ENCODE measurements around the gene RNF208.

The RNF208 gene

DNA sequence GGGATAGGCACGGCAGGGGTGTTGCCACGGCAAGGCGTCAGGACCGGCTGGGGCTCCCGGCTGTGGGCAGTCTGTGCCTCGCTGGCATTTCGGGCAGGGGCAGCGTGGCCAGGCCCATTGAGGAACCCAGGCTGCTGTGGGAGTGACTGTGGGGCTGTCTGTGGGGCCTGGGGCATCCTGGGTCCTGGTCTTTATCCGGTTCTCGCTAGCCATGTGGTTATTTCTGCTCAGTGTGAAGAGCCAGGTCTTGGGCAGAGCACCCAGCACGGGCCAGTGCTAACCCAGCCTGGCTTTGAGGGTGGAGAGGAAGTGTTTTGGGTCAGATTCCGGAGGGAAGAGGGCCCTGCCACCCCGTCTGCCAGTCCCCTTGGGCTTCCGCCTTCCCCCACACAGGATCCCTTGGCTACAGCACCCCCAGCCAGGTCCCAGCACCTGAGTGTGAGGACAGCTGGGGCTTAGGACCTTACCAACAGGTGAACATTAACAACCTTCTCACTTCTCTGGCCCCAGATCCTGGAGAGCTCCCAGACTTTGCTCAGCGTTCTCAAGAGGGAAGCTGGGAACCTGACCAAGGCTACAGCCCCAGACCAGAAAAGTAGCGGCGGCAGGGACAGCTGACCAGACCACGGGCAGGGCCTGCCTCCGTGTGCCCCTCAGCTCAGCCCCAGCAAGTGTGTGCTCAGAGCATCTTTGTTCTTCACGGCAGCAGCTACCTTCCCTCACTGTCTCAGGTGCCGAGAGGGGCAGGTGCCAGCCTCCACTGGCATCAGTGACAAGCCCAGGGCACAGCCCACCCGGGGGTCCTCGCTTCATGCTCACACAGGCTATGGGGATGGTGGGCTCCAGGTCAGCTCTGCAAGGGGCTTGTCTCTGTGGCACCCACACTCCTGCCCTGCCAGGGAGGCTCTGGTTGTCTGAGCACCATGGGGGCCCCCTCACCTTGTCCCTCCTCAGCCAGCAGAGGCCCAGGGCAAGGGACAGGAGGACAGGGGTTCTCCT is 32.4 kb downstream of the RNF208 start:
- Histone ChIP-seq H4K91ac (ENCODE audit: low read length) (peak overlapping the region; percentile 37), H2BK15ac (ENCODE audit: low read depth, poor library complexity, severe bottlenecking) (no peak overlapping the region), H3K4ac (ENCODE audit: low read depth in 1 of 2, low read length in 2 of 2) (peak overlapping the region in 1 of 2 experiments; percentile 2), H3K27ac (ENCODE audit: low read length, poor library complexity, severe bottlenecking) (peak overlapping the region; percentile 70), H3K9me3 (ENCODE audit: control insufficient read depth, low read length) (no peaks in the 10 kb centered on the region), H2BK12ac (ENCODE audit: low read length in 2 of 2) (no peak overlapping the region), H2BK120ac (ENCODE audit: low read depth, low read length) (no peak overlapping the region), H3K36me3 (ENCODE audit: control insufficient read depth in 1 of 2, insufficient read depth in 2 of 2, low read depth in 1 of 2, low read length in 2 of 2) (peaks cover 55 to 64% of the 10 kb centered on the region in 2 experiments), H2AFZ (ENCODE audit: low read depth, low read length) (no peak overlapping the region), H3K4me1 (ENCODE audit: control insufficient read depth, insufficient read depth, low read depth, low read length) (peaks cover 58% of the 10 kb centered on the region), H3K4me2 (ENCODE audit: low read length, poor library complexity, severe bottlenecking) (peak overlapping the region; percentile 90), H3K23ac (ENCODE audit: low read length in 2 of 2) (no peak overlapping the region), H2BK5ac (ENCODE audit: low read depth, low read length, poor library complexity, severe bottlenecking) (no peak overlapping the region), H2AK5ac (ENCODE audit: low read length, severe bottlenecking) (no peak overlapping the region), H3K27me3 (ENCODE audit: control insufficient read depth in 1 of 2, insufficient read depth in 1 of 2, low read length in 2 of 2) (no peaks in the 10 kb centered on the region), H3K18ac (ENCODE audit: low read depth in 1 of 2, low read length in 2 of 2) (peak overlapping the region in 1 of 2 experiments; percentile 55), H4K8ac (ENCODE audit: low read length) (peak overlapping the region; percentile 7), H3K9ac (ENCODE audit: low read length) (peak overlapping the region; percentile 96), H3K14ac (ENCODE audit: low read length in 2 of 2) (peak overlapping the region in 1 of 2 experiments; percentile 50), H3K4me3 (ENCODE audit: insufficient read depth in 1 of 2, low read depth in 1 of 2, low read length in 2 of 2) (peak overlapping the region; percentile 91 to 100), H3K79me1 (replicated peaks; ENCODE audit: low read length, poor library complexity, severe bottlenecking) (peaks cover 65% of the 10 kb centered on the region)
- 53% methylated on average over 23 of the region's 23 CpGs for WGBS
- no peak for DNase-seq

DNA sequence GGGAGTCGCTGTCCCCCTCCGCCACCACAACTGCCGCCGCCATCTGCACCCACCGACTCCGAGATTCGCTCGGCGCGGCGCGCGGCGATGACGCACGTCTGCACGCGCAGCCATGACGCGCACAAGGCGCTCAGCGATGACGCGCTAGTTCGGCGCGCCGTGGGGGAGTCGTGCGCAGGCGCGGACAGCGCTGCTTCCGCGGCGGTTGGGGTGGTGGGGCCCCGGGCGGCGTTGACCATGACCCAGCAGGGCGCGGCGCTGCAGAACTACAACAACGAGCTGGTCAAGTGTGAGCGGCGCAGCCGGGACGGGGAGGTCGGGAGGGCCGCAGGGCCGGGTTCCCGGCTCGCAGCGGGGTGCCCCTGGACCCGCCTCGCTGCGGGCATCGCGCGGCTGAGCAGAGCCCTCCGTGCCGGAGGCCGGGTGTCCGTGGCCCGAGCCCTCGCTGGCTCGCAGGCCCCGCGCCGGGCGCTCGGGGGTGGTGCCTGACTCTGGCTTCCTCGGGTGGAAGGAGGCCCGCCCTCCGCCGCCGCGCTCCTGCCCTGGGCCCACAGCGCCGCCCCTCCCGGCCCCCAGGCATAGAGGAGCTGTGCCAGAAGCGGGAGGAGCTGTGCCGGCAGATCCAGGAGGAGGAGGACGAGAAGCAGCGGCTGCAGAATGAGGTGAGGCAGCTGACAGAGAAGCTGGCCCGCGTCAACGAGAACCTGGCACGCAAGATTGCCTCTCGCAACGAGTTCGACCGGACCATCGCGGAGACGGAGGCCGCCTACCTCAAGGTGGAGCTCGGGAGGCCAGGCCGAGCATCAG is 33.3 kb downstream of the RNF208 start, which contains the start of the genes ANAPC2 and SSNA1:
Gene ANAPC2, minus strand, starts transcription at position 71 of the 807 bp plus-strand sequence. Its CDS starts 28 bp downstream, at position 43.
Gene SSNA1, plus strand, starts transcription at position 187 of the 807 bp plus-strand sequence. Its CDS starts 51 bp downstream, at position 238.
- H3K9ac ChIP-seq (ENCODE audit: low read length), result peak within 1 kb of the TSS; percentile 96
- H2BK12ac ChIP-seq (ENCODE audit: low read length in 2 of 2), result no peak within 1 kb of the TSS
- peak within 1 kb of the TSS; percentile 91 to 100 for H3K4me3 ChIP-seq (ENCODE audit: insufficient read depth in 1 of 2, low read depth in 1 of 2, low read length in 2 of 2)
- peaks cover 49% of the 10 kb centered on the region for H3K4me1 ChIP-seq (ENCODE audit: control insufficient read depth, insufficient read depth, low read depth, low read length)
- peak within 1 kb of the TSS; percentile 96 for H2BK15ac ChIP-seq (ENCODE audit: low read depth, poor library complexity, severe bottlenecking)
- H2AFZ ChIP-seq (ENCODE audit: low read depth, low read length), result peak within 1 kb of the TSS; percentile 76
- H3K27me3 ChIP-seq (ENCODE audit: control insufficient read depth in 1 of 2, insufficient read depth in 1 of 2, low read length in 2 of 2), result no peaks in the 10 kb centered on the region
- H3K36me3 ChIP-seq (ENCODE audit: control insufficient read depth in 1 of 2, insufficient read depth in 2 of 2, low read depth in 1 of 2, low read length in 2 of 2), result peaks cover 64 to 72% of the 10 kb centered on the region in 2 experiments
- H3K4ac ChIP-seq (ENCODE audit: low read depth in 1 of 2, low read length in 2 of 2), result peak within 1 kb of the TSS; percentile 46 to 73
- H3K4me2 ChIP-seq (ENCODE audit: low read length, poor library complexity, severe bottlenecking), result peak within 1 kb of the TSS; percentile 90
- H2BK5ac ChIP-seq (ENCODE audit: low read depth, low read length, poor library complexity, severe bottlenecking), result peak within 1 kb of the TSS; percentile 88
- H3K27ac ChIP-seq (ENCODE audit: low read length, poor library complexity, severe bottlenecking), result peak within 1 kb of the TSS; percentile 70
- whole genome bisulfite sequencing, result under 1% methylated on average over 64 of the region's 98 CpGs
- H3K23ac ChIP-seq (ENCODE audit: low read length in 2 of 2), result no peak within 1 kb of the TSS
- peaks cover 65% of the 10 kb centered on the region for H3K79me1 ChIP-seq (replicated peaks; ENCODE audit: low read length, poor library complexity, severe bottlenecking)
- H3K14ac ChIP-seq (ENCODE audit: low read length in 2 of 2), result peak within 1 kb of the TSS in 1 of 2 experiments; percentile 70
- peak; percentile 93 for DNase-seq
- H2AK5ac ChIP-seq (ENCODE audit: low read length, severe bottlenecking), result no peak within 1 kb of the TSS
- H4K91ac ChIP-seq (ENCODE audit: low read length), result peak within 1 kb of the TSS; percentile 90
- peak within 1 kb of the TSS; percentile 90 to 91 for H3K18ac ChIP-seq (ENCODE audit: low read depth in 1 of 2, low read length in 2 of 2)
- H2BK120ac ChIP-seq (ENCODE audit: low read depth, low read length), result peak within 1 kb of the TSS; percentile 78
- no peaks in the 10 kb centered on the region for H3K9me3 ChIP-seq (ENCODE audit: control insufficient read depth, low read length)
- H4K8ac ChIP-seq (ENCODE audit: low read length), result peak within 1 kb of the TSS; percentile 99

- H3K18ac ChIP-seq (ENCODE audit: low read depth in 1 of 2, low read length in 2 of 2), result peak overlapping the region; percentile 83 to 87
- H3K79me1 ChIP-seq (replicated peaks; ENCODE audit: low read length, poor library complexity, severe bottlenecking), result peaks cover 62% of the 10 kb centered on the region
- no peak overlapping the region for H2BK12ac ChIP-seq (ENCODE audit: low read length in 2 of 2)
- no peak overlapping the region for H2AK5ac ChIP-seq (ENCODE audit: low read length, severe bottlenecking)
- H3K27me3 ChIP-seq (ENCODE audit: control insufficient read depth in 1 of 2, insufficient read depth in 1 of 2, low read length in 2 of 2), result no peaks in the 10 kb centered on the region
- no peak overlapping the region for H3K27ac ChIP-seq (ENCODE audit: low read length, poor library complexity, severe bottlenecking)
- H4K91ac ChIP-seq (ENCODE audit: low read length), result peak overlapping the region; percentile 71
- H3K9me3 ChIP-seq (ENCODE audit: control insufficient read depth, low read length), result no peaks in the 10 kb centered on the region
- peak overlapping the region; percentile 46 to 73 for H3K4ac ChIP-seq (ENCODE audit: low read depth in 1 of 2, low read length in 2 of 2)
- peak overlapping the region in 1 of 2 experiments; percentile 70 for H3K14ac ChIP-seq (ENCODE audit: low read length in 2 of 2)
- peak overlapping the region; percentile 99 for H4K8ac ChIP-seq (ENCODE audit: low read length)
- peaks cover 70 to 75% of the 10 kb centered on the region in 2 experiments for H3K36me3 ChIP-seq (ENCODE audit: control insufficient read depth in 1 of 2, insufficient read depth in 2 of 2, low read depth in 1 of 2, low read length in 2 of 2)
- peaks cover 43% of the 10 kb centered on the region for H3K4me1 ChIP-seq (ENCODE audit: control insufficient read depth, insufficient read depth, low read depth, low read length)
- H3K4me2 ChIP-seq (ENCODE audit: low read length, poor library complexity, severe bottlenecking), result peak overlapping the region; percentile 90
- H2BK120ac ChIP-seq (ENCODE audit: low read depth, low read length), result no peak overlapping the region
- H2BK5ac ChIP-seq (ENCODE audit: low read depth, low read length, poor library complexity, severe bottlenecking), result no peak overlapping the region
- no peak for DNase-seq
- under 1% methylated on average over 28 of the region's 31 CpGs for WGBS
- no peak overlapping the region for H3K23ac ChIP-seq (ENCODE audit: low read length in 2 of 2)
- H2AFZ ChIP-seq (ENCODE audit: low read depth, low read length), result peak overlapping the region; percentile 76
- peak overlapping the region; percentile 96 for H3K9ac ChIP-seq (ENCODE audit: low read length)
- H2BK15ac ChIP-seq (ENCODE audit: low read depth, poor library complexity, severe bottlenecking), result peak overlapping the region; percentile 75
- H3K4me3 ChIP-seq (ENCODE audit: insufficient read depth in 1 of 2, low read depth in 1 of 2, low read length in 2 of 2), result peak overlapping the region; percentile 91 to 100
Observed at GRCh38 chr9:137188086-137188489, 34.0 kb downstream of the RNF208 start.
